Hepatocyte (in vitro differentiated cells): ENCODE data around the gene PLEKHF1. TPM values are rescaled to one million over a fixed set of nuclear protein-coding genes. Genes with fewer than 3 reads are reported as not detected.

Source experiments
- DNase-seq: peaks from one replicate; pipeline ENCODE4 v3.0.0-alpha.2; 2016; ENCODE audit warnings: low spot score
- H2AFZ ChIP-seq: fragments of 200-600 bp; sonication (generic); 2 replicates; pipeline ENCODE4 v1.6.0; 2016; ENCODE audit warnings: antibody characterized with exemption, mild to moderate bottlenecking
- H3K27ac ChIP-seq: fragments of 200-600 bp; sonication (generic); 2 replicates; pipeline ENCODE4 v1.5.1; 2016; ENCODE audit warnings: mild to moderate bottlenecking
- H3K27me3 ChIP-seq: fragments of 200-600 bp; sonication (generic); 2 replicates; pipeline ENCODE4 v1.6.1; 2016
- H3K36me3 ChIP-seq: fragments of 200-600 bp; sonication (generic); replicated peaks from 2 replicates; pipeline ENCODE4 v1.5.1; 2016; ENCODE audit warnings: low read depth; ENCODE audit not compliant: insufficient read depth
- H3K4me1 ChIP-seq: fragments of 200-600 bp; sonication (generic); 2 replicates; pipeline ENCODE4 v1.5.1; 2016; ENCODE audit warnings: mild to moderate bottlenecking, moderate library complexity; ENCODE audit not compliant: insufficient read depth
- H3K4me2 ChIP-seq: fragments of 200-600 bp; sonication (generic); 2 replicates; pipeline ENCODE4 v1.6.0; 2016
- H3K4me3 ChIP-seq: fragments of 200-600 bp; sonication (generic); 2 replicates; pipeline ENCODE4 v1.5.1; 2016; ENCODE audit warnings: mild to moderate bottlenecking
- H3K79me2 ChIP-seq: fragments of 200-600 bp; sonication (generic); 2 replicates; pipeline ENCODE4 v1.6.0; 2017; ENCODE audit warnings: mild to moderate bottlenecking
- H3K9me2 ChIP-seq: fragments of 200-600 bp; sonication (generic); replicated peaks from 2 replicates; pipeline ENCODE4 v1.6.0; 2017; ENCODE audit warnings: mild to moderate bottlenecking; ENCODE audit not compliant: insufficient read depth
- H3K9me3 ChIP-seq: fragments of 200-600 bp; sonication (generic); 2 replicates; pipeline ENCODE4 v1.5.1; 2016; ENCODE audit warnings: low read depth, mild to moderate bottlenecking
- H4K20me1 ChIP-seq: fragments of 200-600 bp; sonication (generic); 2 replicates; pipeline ENCODE4 v1.6.0; 2016; ENCODE audit warnings: mild to moderate bottlenecking; ENCODE audit not compliant: insufficient read depth, poor library complexity, severe bottlenecking
- CTCF ChIP-seq: fragments of 200-600 bp; sonication (generic); IDR thresholded peaks from 2 replicates; pipeline ENCODE4 v1.5.1; 2016; ENCODE audit warnings: antibody characterized with exemption, mild to moderate bottlenecking; ENCODE audit not compliant: poor library complexity
- EZH2 ChIP-seq: fragments of 200-600 bp; sonication (generic); IDR thresholded peaks from 2 replicates; pipeline ENCODE4 v1.6.1; 2016; ENCODE audit warnings: antibody characterized with exemption, mild to moderate bottlenecking, borderline replicate concordance
- EZH2phosphoT487 ChIP-seq: fragments of 200-600 bp; sonication (generic); IDR thresholded peaks from one replicate; pipeline ENCODE4 v1.6.1; 2018; ENCODE audit warnings: antibody characterized with exemption, mild to moderate bottlenecking, low read depth, moderate library complexity; ENCODE audit not compliant: unreplicated experiment, severe bottlenecking
- WGBS: methylation state at CpG from one replicate; pipeline ENCODE4 v1.1.6; 2016; ENCODE audit warnings: low lambda C conversion rate; ENCODE audit errors: missing lambda C conversion rate; 5-methylcytosine and 5-hydroxymethylcytosine counted together
- polyA plus RNA-seq: library from polyadenylated mRNA; unstranded; fragments of >200 nt; fragmentation: Nextera tagmentation; extraction: Ambion mirVana; gene quantifications from 2 replicates; pipeline ENCODE4 v1.2.1, GENCODE V29; 2016
- total RNA-seq: library from RNA; depleted of rRNA; stranded (reverse); fragments of >200 nt; gene quantifications from 2 replicates; pipeline ENCODE4 v1.2.3, GENCODE V29; 2014

PLEKHF1 gene
- total and polyA plus RNA-seq, 2 experiments from 2014 or later = 2.4 to 2.7 TPM

GRCh38 chr19:29682236-29682895 lies 17.1 kb downstream of the PLEKHF1 start:
- H3K27me3 ChIP-seq = no peaks in the 10 kb centered on the region
- no peaks in the 10 kb centered on the region for H3K36me3 ChIP-seq
- H2AFZ ChIP-seq = no peak overlapping the region
- no peaks in the 10 kb centered on the region for H3K9me2 ChIP-seq
- no peaks in the 10 kb centered on the region for H4K20me1 ChIP-seq
- no peak overlapping the region for H3K4me3 ChIP-seq
- WGBS = 76% methylated on average over 10 of the region's 16 CpGs
- H3K4me1 ChIP-seq = no peaks in the 10 kb centered on the region
- no peak overlapping the region for H3K4me2 ChIP-seq
- no peak for DNase-seq
- no peak for TF ChIP-seq EZH2
- no peaks in the 10 kb centered on the region for H3K9me3 ChIP-seq
- H3K79me2 ChIP-seq = no peaks in the 10 kb centered on the region
- H3K27ac ChIP-seq = no peak overlapping the region

GRCh38 chr19:29683009-29683408 lies 17.7 kb downstream of the PLEKHF1 start:
- no peaks in the 10 kb centered on the region for H3K79me2 ChIP-seq
- H3K4me3 ChIP-seq = no peak overlapping the region
- no peaks in the 10 kb centered on the region for H3K27me3 ChIP-seq
- no peak overlapping the region for H3K27ac ChIP-seq
- H3K36me3 ChIP-seq = no peaks in the 10 kb centered on the region
- H3K9me2 ChIP-seq = no peaks in the 10 kb centered on the region
- 83% methylated on average over 10 of the region's 10 CpGs for WGBS
- no peak overlapping the region for H3K4me2 ChIP-seq
- TF ChIP-seq EZH2phosphoT487 (no peak), CTCF (no peak), EZH2 (no peak)
- H2AFZ ChIP-seq = no peak overlapping the region
- H3K4me1 ChIP-seq = no peaks in the 10 kb centered on the region
- H3K9me3 ChIP-seq = no peaks in the 10 kb centered on the region
- no peak for DNase-seq
- no peaks in the 10 kb centered on the region for H4K20me1 ChIP-seq

- no peak for TF ChIP-seq EZH2phosphoT487
- no peak for TF ChIP-seq EZH2
- no peak for TF ChIP-seq CTCF
- H3K27ac ChIP-seq = no peak overlapping the region
- no peak for DNase-seq
- WGBS = 85% methylated on average over 7 of the region's 7 CpGs
- no peak overlapping the region for H3K4me3 ChIP-seq
- H3K4me1 ChIP-seq = no peaks in the 10 kb centered on the region
- no peak overlapping the region for H2AFZ ChIP-seq
- no peaks in the 10 kb centered on the region for H3K79me2 ChIP-seq
- H3K9me2 ChIP-seq = no peaks in the 10 kb centered on the region
- H4K20me1 ChIP-seq = no peaks in the 10 kb centered on the region
- no peaks in the 10 kb centered on the region for H3K27me3 ChIP-seq
- no peak overlapping the region for H3K4me2 ChIP-seq
- H3K9me3 ChIP-seq = no peaks in the 10 kb centered on the region
- H3K36me3 ChIP-seq = no peaks in the 10 kb centered on the region
These were observed 20.1 kb downstream of the PLEKHF1 start for GRCh38 chr19:29685326-29685725.

- Histone ChIP-seq H3K79me2 (no peaks in the 10 kb centered on the region), H3K4me3 (no peak overlapping the region), H3K4me1 (no peaks in the 10 kb centered on the region), H2AFZ (no peak overlapping the region), H3K4me2 (no peak overlapping the region), H3K27ac (no peak overlapping the region), H3K27me3 (no peaks in the 10 kb centered on the region), H3K9me2 (no peaks in the 10 kb centered on the region), H3K36me3 (no peaks in the 10 kb centered on the region), H3K9me3 (no peaks in the 10 kb centered on the region), H4K20me1 (no peaks in the 10 kb centered on the region)
- WGBS = 96% methylated on average over 8 of the region's 8 CpGs
- TF ChIP-seq EZH2 = no peak
- no peak for DNase-seq
These were observed 21.1 kb downstream of the PLEKHF1 start for GRCh38 chr19:29686285-29686805.
